Measurements from ENCODE around the gene AZU1.
"Not testable (repeated sequence)": the region's sequence is repeated elsewhere in the genome, so short reads cannot be mapped to it uniquely, and the experiment has no call there.

Gene AZU1

DNA sequence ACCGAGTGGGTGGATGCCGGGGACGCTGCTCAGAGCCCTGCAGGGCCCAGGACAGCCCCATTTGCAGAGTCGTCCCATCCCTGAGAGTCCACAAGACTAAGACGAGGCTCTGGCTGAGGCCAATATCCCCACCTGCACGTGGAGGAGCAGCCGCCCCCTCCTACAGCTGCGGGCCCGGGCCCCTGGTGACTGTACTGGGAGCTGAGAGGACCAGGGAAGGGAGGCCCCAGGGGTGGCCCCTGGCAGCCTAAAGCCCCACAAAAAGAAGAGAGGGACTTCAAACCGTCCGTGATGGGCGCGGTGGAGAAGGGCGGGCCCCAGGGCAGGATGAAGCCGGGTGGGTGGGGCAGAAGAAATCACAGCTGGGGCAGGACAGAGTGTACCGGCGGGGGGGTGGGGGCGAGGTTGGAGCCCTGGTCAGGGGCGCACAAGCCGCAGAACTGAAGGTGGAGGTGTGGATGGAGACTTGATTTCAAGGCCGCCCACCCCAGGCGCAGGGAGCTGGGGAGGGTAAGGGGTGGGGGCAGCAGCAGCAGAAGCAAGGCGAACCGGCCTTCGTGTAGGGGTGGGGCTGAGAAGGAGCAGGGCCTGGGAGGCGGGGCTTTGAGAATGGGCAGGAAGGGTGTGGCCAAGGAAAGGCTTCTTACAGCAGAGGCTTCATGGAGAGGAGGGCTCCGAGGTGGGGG, 44.8 kb downstream of the AZU1 start:
- DNase-seq (ENCODE audit: low spot score), result no peak

DNA sequence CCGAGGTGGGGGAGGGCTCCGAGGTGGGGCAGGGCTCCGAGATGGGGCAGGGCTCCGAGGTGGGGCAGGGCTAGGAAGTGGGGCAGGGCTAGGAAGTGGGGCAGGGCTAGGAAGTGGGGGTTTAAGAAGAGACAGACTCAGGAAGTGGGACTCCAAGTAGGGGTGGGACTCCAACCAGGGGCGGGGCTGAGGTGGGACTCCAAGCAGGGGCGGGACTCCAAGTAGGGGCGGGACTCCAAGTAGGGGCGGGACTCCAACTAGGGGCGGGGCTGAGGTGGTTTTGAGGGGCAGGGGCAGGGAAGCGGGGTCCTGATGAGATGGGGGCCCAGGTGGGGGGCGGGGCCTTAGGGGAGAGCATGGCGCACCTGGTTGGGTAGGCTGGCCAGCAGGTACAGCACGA, 45.4 kb downstream of the AZU1 start:
- no peak for DNase-seq (ENCODE audit: low spot score)

DNA sequence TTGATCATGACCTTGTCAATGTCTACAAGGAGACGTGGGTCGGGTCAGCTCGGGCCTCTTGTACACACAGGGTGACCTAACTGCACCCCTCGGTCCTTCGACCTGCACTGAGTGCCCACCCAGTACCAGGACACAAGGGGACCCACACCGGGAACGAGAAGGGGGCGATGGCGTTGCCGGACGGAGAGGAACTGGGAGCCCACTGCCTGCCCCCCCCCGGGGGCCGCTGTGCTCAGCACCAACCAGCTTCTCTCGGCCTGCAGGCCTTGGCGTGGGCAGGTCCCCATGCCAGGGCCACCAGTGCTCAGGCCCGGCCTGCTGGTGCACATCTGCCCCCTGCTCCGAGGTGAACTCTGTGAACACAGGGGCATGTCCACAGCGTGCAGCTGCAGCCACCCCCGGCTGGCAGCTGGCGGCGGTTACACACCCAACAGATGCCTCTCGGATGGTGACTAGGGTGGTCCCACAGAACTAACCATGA, 46.0 kb downstream of the AZU1 start:
- no peak for DNase-seq (ENCODE audit: low spot score)

DNA sequence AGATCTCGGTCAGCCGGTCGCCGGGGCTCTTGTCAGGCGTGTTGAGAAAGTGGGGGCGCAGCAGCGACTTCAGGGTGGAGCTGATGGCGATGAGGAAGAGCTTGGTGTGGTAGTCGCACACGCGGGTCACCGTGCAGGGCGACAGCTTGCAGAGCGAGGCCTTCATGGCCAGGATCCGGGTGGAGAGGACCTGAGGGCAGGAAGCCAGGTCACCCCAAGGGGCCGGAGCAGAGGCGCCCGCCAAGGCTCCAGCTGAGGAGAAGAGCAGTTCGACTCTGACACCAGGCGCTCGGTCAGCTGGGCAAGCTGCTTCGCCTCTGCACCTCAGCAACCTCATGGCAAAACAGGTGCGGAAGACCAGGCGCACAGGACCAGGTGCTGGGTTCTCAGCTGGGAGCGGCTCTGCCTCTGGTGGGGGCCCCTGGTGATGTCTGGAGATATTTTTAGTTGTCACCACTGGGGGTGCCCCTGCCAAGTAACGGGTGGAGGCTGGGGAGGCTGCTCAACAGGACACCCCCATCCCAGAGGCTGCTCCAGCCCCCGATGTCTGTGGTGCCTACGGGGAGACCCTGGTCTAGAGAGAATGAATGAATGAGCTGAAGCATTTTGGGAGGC, 47.7 kb downstream of the AZU1 start:
- DNase-seq (ENCODE audit: low spot score), result no peak

DNA sequence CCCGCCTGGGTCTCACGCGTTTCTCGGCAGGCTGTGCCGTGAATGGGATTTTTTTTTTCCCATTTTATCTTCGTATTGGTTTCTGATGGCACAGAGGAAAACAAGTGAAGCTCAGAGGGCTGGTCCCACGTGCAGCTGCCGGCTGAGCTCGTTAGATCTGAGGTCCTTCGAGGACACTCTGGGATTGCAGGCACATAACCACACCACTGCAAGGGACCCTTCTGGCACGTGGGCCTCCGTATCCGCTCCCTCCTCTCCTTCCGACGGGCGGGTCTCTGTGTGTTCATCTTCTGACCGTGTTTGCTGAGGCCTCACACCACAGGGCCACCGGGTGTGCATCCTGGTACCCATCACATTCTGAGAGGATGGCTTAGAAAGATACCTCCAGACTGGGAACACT, 48.5 kb downstream of the AZU1 start:
- no peak for DNase-seq (ENCODE audit: low spot score)

DNA sequence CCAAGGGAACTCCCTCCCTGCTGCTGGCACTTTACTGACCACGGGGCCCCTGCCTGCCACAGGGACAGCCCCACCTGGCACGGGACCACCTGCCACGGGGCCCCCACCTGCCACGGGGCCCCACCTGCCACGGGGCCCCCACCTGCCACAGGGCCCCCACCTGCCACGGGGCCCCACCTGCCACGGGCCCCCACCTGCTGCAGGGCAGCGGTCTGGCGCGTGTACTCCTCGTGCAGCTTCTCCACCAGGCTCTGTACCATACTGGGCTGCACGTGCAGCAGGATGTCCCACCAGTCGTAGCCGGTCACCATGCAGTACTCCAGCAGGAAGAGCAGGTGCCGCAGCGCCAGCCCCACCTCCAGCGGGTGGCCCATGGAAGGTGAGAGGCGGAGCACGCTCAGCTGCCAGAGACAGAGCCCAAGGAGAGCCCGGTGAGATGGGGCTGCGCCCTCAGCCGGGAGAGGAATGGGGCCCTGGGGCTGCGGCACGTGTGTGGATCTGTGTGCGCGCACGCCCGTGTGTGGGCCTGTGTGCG, 49.2 kb downstream of the AZU1 start:
- DNase-seq (ENCODE audit: low spot score), result no peak

DNA sequence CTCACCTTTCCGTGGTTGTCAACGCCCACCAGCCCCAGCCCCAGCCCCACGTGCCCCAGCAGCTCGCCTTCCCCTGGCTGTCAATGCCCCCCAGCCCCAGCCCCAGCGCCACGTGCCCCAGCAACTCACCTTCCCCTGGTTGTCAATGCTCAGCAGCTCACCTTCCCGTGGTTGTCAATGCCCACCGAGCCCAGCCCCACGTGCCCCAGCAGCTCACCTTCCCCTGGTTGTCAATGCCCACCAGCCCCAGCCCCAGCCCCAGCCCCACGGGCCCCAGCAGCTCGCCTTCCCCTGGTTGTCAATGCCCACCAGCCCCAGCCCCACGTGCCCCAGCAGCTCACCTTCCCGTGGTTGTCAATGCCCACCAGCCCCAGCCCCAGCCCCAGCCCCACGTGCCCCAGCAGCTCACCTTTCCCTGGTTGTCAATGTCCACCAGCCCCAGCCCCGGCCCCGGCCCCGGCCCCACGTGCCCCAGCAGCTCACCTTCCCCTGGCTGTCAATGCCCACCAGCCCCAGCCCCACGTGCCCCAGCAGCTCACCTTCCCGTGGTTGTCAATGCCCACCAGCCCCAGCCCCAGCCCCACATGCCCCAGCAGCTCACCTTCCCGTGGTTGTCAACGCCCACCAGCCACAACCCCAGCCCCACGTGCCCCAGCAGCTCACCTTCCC, 50.5 kb downstream of the AZU1 start:
- not testable (repeated sequence) for DNase-seq (ENCODE audit: low spot score)

DNA sequence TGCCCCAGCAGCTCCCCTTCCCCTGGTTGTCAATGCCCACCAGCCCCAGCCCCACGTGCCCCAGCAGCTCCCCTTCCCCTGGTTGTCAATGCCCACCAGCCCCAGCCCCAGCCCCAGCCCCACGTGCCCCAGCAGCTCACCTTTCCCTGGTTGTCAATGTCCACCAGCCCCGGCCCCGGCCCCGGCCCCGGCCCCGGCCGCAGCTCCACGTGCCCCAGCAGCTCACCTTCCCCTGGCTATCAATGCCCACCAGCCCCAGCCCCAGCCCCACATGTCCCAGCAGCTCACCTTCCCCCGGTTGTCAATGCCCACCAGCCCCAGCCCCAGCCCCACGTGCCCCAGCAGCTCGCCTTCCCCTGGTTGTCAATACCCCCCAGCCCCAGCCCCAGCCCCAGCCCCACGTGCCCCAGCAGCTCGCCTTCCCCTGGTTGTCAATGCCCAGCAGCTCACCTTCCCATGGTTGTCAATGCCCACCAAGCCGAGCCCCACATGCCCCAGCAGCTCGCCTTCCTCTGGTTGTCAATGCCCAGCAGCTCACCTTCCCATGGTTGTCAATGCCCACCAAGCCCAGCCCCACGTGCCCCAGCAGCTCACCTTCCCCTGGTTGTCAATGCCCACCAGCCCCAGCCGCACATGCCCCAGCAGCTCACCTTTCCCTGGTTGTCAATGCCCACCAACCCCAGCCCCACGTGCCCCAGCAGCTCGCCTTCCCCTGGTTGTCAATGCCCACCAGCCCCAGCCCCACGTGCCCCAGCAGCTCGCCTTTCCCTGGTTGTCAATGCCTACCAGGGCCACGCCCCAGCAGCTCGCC, 51.3 kb downstream of the AZU1 start:
- DNase-seq (ENCODE audit: low spot score), result not testable (repeated sequence)

DNA sequence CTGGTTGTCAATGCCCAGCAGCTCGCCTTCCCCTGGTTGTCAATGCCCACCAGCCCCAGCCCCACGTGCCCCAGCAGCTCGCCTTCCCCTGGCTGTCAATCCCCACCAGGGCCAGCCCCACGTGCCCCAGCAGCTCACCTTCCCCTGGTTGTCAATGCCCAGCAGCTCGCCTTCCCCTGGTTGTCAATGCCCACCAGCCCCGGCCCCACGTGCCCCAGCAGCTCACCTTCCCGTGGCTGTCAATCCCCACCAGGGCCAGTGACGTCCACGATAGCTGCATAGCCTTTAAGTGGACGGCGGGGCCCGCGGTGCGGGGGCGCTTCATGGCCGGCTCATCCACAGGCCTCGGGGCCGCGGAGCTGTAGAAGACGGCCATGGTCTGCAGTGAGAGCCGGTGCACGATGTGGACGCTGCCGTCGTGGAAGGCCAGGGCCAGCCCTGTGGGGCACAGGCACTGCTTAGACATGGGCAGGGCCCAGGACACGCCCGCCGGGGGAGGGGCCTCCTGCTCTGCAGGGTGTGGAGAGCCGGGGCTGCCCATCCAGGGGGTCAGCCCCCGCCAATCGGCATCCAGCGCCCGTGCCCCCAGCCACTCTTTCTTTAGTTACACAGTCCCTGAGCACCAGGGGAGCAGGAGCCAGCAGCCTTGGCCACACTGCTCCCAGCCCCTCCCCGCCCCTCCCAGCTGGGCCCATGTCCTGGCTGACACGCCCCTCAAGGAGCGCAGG, 52.2 kb downstream of the AZU1 start:
- no peak for DNase-seq (ENCODE audit: low spot score)

All from globus pallidus (tissue), 1 donor.